GM13976 (cell line): ENCODE data around the gene CYP2W1.
"Not testable (repeated sequence)": the region's sequence is repeated elsewhere in the genome, so short reads cannot be mapped to it uniquely, and the experiment has no call there.

Source experiments
- DNase-seq: peaks from one replicate; pipeline ENCODE4 v3.0.0; 2012; ENCODE audit warnings: low spot score
- in situ Hi-C: fragments of 300-500 bp; cut with MboI; formaldehyde crosslinking; loops from one replicate; pipeline ENCODE4 v1.12.0; 2022; ENCODE audit warnings: low sequenced_read_pairs, mixed read lengths, inconsistent platforms; ENCODE audit not compliant: unreplicated experiment
- TF ChIP-seq, protein P1 (sequence below): IDR thresholded peaks from 2 replicates; pipeline ENCODE4 v1.5.1; 2012; ENCODE audit warnings: borderline replicate concordance, mild to moderate bottlenecking; ENCODE audit not compliant: insufficient read depth; ENCODE audit errors: extremely low read depth, missing control alignments, control extremely low read depth

CYP2W1 gene

GRCh38 chr7:953547-954327, 29.2 kb upstream of the CYP2W1 start:
- in situ Hi-C loops = no loop called here
- TF ChIP-seq, protein P1, sequence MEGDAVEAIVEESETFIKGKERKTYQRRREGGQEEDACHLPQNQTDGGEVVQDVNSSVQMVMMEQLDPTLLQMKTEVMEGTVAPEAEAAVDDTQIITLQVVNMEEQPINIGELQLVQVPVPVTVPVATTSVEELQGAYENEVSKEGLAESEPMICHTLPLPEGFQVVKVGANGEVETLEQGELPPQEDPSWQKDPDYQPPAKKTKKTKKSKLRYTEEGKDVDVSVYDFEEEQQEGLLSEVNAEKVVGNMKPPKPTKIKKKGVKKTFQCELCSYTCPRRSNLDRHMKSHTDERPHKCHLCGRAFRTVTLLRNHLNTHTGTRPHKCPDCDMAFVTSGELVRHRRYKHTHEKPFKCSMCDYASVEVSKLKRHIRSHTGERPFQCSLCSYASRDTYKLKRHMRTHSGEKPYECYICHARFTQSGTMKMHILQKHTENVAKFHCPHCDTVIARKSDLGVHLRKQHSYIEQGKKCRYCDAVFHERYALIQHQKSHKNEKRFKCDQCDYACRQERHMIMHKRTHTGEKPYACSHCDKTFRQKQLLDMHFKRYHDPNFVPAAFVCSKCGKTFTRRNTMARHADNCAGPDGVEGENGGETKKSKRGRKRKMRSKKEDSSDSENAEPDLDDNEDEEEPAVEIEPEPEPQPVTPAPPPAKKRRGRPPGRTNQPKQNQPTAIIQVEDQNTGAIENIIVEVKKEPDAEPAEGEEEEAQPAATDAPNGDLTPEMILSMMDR = no peak

DNA sequence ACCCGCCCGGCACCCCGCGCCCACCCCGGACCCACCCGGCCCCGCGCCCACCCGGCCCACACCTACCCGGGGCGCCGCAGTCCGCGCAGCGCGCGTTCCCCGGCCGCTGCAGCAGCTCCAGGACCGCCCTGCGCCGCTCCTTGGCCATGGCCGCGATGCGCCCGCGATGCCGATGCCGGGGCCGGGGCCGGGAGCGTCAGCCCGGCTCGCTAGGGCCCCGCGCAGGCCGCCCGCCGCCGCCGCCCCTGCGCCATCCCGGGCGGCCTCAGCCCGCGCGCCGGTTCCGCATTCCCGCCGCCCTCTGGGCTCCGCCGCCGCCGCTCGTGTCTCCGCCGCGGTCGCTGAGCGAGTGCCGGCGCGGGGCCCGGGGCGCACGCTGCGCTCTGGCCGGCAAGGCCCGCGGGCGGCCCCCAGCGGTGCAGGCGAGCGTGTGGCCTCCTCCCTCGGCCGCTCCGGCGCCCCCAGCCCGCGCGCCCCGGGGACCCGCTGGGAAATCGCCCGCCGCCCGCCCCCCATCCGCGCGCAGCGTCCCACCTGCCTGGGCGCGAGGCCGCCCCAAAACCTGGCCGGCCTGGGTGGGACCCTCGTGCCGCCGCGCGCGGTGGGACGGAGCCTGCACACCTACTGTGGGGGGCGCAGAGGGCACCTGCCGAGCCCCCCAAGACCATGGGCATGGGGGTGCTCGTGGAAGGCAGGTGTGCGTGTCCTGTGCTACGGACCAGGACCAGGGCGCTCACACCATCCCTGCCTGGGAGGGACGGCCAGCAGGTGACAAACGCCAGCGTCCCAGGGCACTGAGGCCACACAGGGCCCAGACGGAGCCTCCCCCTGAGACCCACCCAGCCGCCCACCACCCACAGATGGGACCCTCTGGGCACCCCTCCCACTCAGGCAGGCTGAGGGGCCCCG, 28.4 kb upstream of the CYP2W1 start, which contains the start of gene ADAP1:
Gene ADAP1, minus strand, starts transcription at position 351 of the 909 bp plus-strand sequence. Its CDS starts 203 bp downstream, at position 148.
- in situ Hi-C loops = no loop called here
- peak; percentile 87 for DNase-seq
- TF ChIP-seq, protein P1 = peak; percentile 84

More at GRCh38 chr7:953547-954327, 29.2 kb upstream of the CYP2W1 start:
- DNase-seq = no peak

DNA sequence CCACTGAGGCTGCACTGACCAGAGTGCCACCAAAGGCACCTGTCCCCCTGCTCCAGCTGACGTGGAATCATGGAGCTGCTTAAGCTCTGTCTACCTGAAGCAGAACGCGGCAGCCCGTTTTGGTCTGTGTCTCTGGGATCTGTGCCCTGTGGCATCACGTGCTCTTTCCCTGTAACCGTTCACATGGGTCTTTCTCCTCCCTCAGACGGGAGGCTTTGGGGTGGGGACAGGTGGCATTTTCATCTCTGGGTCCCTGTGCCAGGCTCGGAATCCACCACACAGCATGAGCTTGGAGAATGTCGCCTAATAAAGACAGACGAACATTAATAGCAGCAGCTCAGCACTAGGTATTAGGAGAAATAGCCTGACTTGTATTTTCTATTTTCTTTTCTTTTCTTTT, 26.9 kb upstream of the CYP2W1 start:
- DNase-seq = no peak
- in situ Hi-C loops = no loop called here
- TF ChIP-seq, protein P1 = no peak

DNA sequence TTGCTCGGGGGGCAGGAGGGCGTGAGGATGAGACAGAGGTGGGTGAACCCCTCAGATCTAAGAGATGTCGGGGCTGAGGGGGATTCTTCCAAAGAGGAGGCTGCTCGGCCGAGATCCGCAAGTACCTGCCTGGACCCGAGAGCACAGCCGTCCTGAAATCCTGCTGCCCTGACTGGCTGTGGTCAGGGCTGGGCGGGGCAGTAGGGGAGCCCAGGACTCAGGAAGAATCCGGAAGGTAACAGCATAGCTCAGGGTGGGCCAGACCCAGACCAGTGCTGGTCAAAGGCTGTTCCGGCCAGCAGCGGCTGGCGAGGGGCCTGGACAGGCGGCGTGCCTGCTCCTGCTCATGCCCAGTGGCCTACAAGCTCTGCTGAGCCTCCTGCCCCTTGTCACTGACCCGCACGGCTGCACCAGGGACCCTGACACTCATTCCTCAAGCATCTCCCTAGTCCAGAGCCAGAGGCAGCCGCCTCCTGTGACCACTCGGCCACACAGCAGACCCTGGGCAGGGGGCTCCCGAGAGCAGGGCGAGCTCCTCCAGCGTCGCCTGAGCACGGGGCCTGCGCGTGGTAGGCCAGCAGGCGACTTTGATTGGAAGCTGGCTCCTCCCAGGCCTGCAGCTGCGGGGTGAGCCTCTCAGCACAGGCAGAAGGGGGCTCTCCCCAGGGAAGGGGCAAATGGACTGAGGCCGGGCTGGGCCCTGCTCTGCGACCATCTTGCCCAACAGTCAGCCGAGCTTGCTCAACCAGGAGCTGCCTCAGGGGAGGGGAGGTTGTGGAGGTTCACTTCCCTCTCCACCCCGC, 25.4 kb upstream of the CYP2W1 start:
- DNase-seq = no peak
- TF ChIP-seq, protein P1 = no peak
- in situ Hi-C loops = no loop called here

DNA sequence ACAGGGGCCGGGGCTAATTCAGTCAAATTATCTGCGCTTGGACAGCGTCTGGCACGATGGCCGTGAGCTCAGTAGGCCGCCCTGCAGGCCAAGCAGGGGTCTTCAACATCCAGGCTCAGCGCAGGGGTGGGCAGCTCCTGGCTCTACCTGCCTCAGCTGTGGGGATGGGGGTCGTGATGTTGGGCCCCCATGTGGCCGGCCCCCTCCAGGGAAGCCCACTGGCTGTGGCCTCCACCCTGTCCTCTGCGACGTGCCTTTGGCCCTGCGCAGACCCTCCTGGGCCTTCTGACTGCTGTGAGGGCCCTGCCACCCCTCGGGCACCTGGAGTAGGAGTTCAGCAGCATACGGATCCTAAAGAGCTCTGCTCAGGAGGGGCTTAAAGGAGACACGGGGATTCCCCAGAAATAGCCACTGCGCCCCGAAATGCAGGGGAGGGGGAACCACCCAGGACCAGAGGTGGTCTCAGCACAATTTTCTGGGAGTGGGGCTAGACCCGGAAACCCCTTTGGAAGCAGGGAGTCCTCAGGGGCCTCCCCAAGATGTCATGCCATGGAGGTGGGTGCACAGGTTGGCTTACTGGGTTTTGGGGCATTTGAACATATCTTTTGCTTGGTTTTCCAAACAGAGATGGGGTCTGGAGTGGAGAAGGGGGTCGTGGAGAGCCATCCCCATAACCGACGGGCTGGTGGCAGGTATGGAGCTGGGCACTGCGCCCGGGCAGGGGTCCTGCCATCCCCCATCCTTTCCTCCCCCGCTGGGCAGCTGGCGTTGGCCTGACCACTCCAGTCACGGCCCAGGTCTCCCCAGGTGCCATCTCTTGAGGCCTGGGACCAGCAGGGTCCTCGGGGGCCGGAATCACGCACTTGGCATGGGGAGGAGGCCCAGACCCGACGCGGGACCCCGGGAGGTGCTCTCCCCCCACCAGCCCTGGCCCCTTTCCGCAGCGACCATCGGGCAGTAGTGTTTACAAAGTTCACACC, 24.5 kb upstream of the CYP2W1 start:
- no peak for DNase-seq
- in situ Hi-C loops = no loop called here
- TF ChIP-seq, protein P1 = no peak

- in situ Hi-C loops = no loop called here
- DNase-seq = no peak
- TF ChIP-seq, protein P1 = no peak
Measured at GRCh38 chr7:959271-959670, 23.7 kb upstream of the CYP2W1 start.

DNA sequence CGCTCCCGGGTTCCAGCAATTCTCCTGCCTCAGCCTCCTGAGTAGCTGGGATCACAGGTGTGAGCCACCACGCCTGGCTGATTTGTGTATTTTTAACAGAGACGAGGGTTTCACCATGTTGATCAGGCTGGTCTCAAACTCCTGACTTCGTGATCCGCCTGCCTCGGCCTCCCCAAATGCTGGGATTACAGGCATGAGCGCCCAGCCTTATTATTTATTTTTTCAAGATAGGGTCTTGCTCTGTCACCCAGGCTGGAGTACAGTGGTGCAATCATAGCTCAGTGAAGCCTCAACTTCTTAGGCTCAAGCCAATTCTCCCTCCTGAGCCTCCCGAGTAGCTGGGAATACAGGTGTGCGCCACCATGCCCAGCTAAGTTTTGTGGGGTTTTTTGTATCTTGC, 23.2 kb upstream of the CYP2W1 start:
- DNase-seq, in situ Hi-C loops: not testable (repeated sequence)
